Measurements from ENCODE around the gene ALK.

DNA sequence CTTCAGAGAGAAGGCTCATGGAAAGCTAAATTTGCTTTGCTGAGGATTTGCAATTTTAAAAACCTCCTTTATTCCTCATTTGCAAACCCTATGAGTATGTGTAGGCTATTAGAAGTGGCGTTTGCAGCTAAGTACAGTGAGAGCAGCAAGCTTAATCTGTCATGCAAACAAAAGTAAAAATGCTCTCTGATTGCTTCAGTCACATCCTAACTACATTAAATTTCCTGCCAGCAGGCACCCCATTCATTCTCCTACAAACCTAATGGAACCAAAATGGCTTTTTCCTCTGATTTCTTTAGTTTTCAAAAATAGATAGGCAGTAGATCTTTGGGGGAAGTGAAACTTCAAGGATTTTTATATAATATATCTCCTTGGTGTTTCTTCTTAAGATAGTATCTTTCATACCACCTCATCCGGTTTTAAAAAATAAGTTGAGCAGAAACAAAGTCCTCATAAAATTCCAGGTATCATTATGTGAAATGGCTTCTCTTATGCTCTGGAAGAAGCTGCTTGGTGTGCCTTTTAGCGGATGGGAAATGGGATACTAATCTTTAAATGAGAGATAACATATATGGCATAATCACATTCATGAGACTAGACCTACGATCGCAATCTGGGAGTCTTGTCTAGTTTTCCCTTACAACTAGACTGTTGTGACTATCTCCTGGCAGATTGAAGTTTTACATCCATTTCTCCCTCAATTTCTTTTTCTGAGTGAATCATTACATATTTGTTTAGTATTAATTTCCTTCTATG is 757.1 kb downstream of the ALK start:
- TF ChIP-seq, protein P1, sequence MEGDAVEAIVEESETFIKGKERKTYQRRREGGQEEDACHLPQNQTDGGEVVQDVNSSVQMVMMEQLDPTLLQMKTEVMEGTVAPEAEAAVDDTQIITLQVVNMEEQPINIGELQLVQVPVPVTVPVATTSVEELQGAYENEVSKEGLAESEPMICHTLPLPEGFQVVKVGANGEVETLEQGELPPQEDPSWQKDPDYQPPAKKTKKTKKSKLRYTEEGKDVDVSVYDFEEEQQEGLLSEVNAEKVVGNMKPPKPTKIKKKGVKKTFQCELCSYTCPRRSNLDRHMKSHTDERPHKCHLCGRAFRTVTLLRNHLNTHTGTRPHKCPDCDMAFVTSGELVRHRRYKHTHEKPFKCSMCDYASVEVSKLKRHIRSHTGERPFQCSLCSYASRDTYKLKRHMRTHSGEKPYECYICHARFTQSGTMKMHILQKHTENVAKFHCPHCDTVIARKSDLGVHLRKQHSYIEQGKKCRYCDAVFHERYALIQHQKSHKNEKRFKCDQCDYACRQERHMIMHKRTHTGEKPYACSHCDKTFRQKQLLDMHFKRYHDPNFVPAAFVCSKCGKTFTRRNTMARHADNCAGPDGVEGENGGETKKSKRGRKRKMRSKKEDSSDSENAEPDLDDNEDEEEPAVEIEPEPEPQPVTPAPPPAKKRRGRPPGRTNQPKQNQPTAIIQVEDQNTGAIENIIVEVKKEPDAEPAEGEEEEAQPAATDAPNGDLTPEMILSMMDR (IDR thresholded peaks at IDR 0.05): no peak
- no peak for TF ChIP-seq ZFX (IDR thresholded peaks at IDR 0.05; ENCODE audit: borderline replicate concordance)

Measured in 22Rv1 (cell line).